Measurements from ENCODE around the gene JAZF1. TPM values are rescaled to one million over a fixed set of nuclear protein-coding genes. Genes with fewer than 3 reads are reported as not detected.
"Not testable (repeated sequence)": the region's sequence is repeated elsewhere in the genome, so short reads cannot be mapped to it uniquely, and the experiment has no call there.

The JAZF1 gene
- total RNA-seq, 2 experiments from 2014 or later = 2.8 to 3.3 TPM

DNA sequence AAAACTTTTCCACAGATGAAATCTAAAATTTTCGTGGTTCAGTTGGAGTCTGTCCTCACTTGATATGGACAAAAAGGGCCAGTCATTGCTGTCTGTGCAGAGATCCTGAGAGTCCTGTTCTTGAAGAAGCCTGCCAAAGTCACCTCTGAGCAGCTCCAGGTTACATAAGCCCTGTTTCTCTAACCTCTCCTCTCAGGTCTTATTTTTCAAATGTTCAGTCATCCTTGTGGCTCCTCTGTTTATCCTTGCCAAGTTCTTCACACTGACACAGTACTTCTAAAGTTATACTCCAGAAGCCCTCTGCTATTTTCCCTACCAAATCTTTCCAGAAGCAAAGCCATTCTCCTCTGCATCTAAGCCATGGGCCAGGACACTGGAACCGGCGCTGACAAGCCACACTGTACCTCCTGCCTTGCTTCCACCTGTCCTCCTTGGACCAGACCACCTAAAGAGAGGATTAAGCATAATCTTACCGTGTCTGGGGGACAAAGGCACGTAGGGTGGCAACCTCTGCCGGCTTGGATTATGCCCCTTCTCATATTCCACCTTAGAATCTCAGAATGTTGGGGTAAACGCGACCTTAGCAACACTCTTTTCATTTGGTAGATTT, 161.6 kb downstream of the JAZF1 start:
- POLR2A ChIA-PET = no interaction called here
- ATAC-seq (no peak), DNase-seq (no peak)
- Mint-ChIP-seq H3K36me3 (ENCODE audit: low read depth) (peaks cover 3% of the 10 kb centered on the region), H3K9me3 (ENCODE audit: insufficient read depth) (no peaks in the 10 kb centered on the region), H3K27me3 (ENCODE audit: low read depth) (no peaks in the 10 kb centered on the region), H3K27ac (no peak overlapping the region), H3K4me1 (ENCODE audit: low read depth) (no peaks in the 10 kb centered on the region), H3K4me3 (no peak overlapping the region)
- CTCF ChIA-PET = interaction anchor here (0.8 to 2.9 kb wide), 18 partner anchors 7 to 823 kb away, joined by 3 to 20 read pairs (median 6); partner anchors contain the start of gene HIBADH

DNA sequence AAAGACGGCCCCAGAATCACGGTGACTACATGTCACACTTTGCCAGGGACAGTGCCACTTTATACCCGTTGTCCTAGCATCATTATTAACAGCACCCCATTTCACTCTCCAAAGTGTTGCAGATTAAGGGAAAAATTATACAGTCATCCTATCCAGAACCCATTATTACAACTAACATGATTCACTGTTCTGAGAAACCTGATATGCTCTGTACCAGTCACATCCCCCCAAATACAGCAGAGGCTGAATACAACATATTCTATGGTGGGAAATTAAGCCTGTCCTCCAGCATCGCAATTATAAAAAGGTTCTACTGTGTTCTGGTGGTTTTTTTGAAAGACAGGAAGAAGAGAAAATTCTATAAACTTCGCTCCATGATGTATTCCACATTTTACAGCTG, 162.1 kb downstream of the JAZF1 start:
- H3K4me1 Mint-ChIP-seq (ENCODE audit: low read depth) = no peaks in the 10 kb centered on the region
- H3K27me3 Mint-ChIP-seq (ENCODE audit: low read depth) = no peaks in the 10 kb centered on the region
- no peak for DNase-seq
- no peak overlapping the region for H3K4me3 Mint-ChIP-seq
- ChIA-PET CTCF (interaction anchor here (1.6 to 2.9 kb wide), 2 partner anchors 13 to 356 kb away, joined by 4 to 19 read pairs; partner anchors contain the start of gene HIBADH), POLR2A (no interaction called here)
- no peak overlapping the region for H3K27ac Mint-ChIP-seq
- ATAC-seq = no peak
- H3K9me3 Mint-ChIP-seq (ENCODE audit: insufficient read depth) = no peaks in the 10 kb centered on the region
- peaks cover 3% of the 10 kb centered on the region for H3K36me3 Mint-ChIP-seq (ENCODE audit: low read depth)

DNA sequence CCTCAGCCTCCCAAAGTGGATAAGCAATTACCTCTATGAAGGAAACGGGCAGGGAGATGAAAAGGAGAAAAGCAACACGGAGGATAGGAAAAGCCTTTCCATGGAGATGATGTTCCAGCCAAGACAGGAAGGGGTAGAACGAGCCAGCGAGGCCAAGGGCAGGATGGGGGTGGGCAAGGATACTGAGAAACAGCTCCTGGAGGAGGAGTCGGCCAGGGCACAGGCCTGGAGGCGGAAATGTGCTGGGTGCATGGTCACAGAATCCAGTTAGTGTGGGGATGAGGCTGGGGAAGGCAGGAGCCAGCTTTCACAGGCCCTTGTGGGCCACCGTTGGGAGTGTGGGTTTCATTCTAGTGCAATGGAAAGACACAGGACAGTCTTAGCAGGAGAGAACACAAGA, 162.6 kb downstream of the JAZF1 start:
- Mint-ChIP-seq H3K36me3 (ENCODE audit: low read depth) (peaks cover 3% of the 10 kb centered on the region), H3K27ac (no peak overlapping the region), H3K4me3 (no peak overlapping the region), H3K27me3 (ENCODE audit: low read depth) (no peaks in the 10 kb centered on the region), H3K4me1 (ENCODE audit: low read depth) (no peaks in the 10 kb centered on the region), H3K9me3 (ENCODE audit: insufficient read depth) (no peaks in the 10 kb centered on the region)
- ChIA-PET POLR2A (no interaction called here), CTCF (no interaction called here)
- no peak for ATAC-seq
- no peak for DNase-seq

DNA sequence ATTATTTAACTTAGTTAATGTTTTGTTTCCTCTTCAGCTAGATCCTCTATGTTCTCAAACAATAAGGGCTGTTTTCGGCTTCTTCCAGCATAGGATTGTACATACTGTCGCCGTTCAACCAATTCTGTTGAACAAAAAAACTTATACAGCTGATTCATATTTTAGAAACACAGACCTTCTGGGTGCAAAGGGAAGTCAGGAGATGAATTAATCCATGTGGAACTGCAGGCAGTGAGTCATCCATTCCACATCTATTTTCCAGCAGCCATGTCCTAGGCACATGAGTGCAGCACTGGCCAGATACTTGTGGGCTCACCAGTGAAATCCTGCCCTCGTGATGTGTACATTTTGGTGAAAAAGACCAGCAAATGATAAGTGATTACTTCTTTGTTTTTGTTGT, 163.2 kb downstream of the JAZF1 start:
- Mint-ChIP-seq H3K27ac (no peak overlapping the region), H3K27me3 (ENCODE audit: low read depth) (no peaks in the 10 kb centered on the region), H3K4me3 (no peak overlapping the region), H3K9me3 (ENCODE audit: insufficient read depth) (no peaks in the 10 kb centered on the region), H3K4me1 (ENCODE audit: low read depth) (no peaks in the 10 kb centered on the region), H3K36me3 (ENCODE audit: low read depth) (peaks cover 3% of the 10 kb centered on the region)
- no peak for DNase-seq
- CTCF ChIA-PET = no interaction called here
- POLR2A ChIA-PET = no interaction called here
- ATAC-seq = no peak

DNA sequence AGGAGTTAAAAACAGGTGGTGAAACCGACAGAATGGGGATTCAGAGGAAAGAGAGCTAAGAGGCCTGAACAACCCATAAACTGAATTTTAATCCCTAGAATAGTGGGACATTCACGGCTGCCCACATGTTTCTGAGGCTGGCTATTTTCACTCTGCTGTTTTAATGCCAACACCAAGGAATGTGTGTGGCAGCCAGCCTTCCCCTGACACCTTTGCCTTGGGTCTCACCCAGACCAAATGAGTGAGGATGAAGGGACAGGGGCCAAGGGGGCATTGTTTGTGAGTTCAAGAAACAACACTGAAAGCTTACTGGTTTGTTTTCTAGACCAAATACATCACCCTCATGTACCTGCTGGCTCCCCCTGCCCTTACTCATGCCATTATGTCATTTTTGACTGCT, 164.3 kb downstream of the JAZF1 start:
- ChIA-PET POLR2A (no interaction called here), CTCF (no interaction called here)
- Mint-ChIP-seq H3K9me3 (ENCODE audit: insufficient read depth) (no peaks in the 10 kb centered on the region), H3K4me1 (ENCODE audit: low read depth) (no peaks in the 10 kb centered on the region), H3K36me3 (ENCODE audit: low read depth) (peaks cover 3% of the 10 kb centered on the region), H3K27ac (no peak overlapping the region), H3K27me3 (ENCODE audit: low read depth) (no peaks in the 10 kb centered on the region), H3K4me3 (no peak overlapping the region)
- no peak for ATAC-seq
- DNase-seq = no peak

DNA sequence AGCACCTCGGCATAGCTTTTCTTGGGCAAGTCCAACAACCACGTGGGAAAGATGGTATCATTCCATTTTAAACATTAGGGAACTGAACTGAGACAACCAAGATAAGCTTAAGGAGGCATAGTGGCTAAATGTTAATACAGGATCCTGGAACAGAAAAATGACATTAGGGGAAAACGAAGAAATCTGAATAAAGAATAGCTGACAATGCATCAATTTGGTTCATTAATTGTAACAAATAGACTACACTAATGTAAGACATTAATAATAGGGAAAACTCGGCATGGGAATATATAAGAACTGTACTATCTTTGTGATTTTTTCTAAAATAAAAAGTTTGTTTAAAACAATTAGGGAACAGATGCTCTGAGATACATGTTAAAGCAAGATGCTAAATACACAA, 165.4 kb downstream of the JAZF1 start:
- Mint-ChIP-seq H3K4me1 (ENCODE audit: low read depth) (no peaks in the 10 kb centered on the region), H3K27me3 (ENCODE audit: low read depth) (no peaks in the 10 kb centered on the region), H3K4me3 (no peak overlapping the region), H3K36me3 (ENCODE audit: low read depth) (peaks cover 3% of the 10 kb centered on the region), H3K9me3 (ENCODE audit: insufficient read depth) (no peaks in the 10 kb centered on the region), H3K27ac (no peak overlapping the region)
- ChIA-PET POLR2A (interaction anchor here (0.7 kb wide), 1 partner anchor 35 kb away, joined by 3 read pairs; no protein-coding TSS in a partner anchor), CTCF (interaction anchor here (0.8 kb wide), 1 partner anchor 46 kb away, joined by 4 read pairs; no protein-coding TSS in a partner anchor)
- DNase-seq = no peak
- ATAC-seq = no peak

DNA sequence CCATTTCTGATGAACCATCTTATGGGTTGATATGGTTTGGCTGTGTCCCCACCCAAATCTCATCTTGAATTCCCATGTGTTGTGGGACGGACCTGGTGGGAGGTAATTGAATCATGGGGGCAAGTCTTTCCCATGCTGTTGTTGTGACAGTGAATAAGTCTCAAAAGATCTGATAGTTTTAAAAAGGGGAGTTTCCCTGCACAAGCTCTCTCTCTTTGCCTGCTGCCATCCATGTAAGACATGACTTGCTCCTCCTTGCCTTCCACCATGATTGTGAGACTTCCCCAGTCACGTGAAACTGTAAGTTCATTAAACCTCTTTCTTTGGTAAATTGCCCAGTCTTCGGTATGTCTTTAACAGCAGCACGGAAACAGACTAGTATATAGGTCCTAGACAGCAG, 166.3 kb downstream of the JAZF1 start:
- H3K9me3 Mint-ChIP-seq (ENCODE audit: insufficient read depth); H3K4me3 Mint-ChIP-seq; DNase-seq; CTCF ChIA-PET; H3K27ac Mint-ChIP-seq; H3K4me1 Mint-ChIP-seq (ENCODE audit: low read depth); ATAC-seq; H3K36me3 Mint-ChIP-seq (ENCODE audit: low read depth); H3K27me3 Mint-ChIP-seq (ENCODE audit: low read depth): not testable (repeated sequence)
- POLR2A ChIA-PET = interaction anchor here (0.7 kb wide), 1 partner anchor 34 kb away, joined by 3 read pairs; no protein-coding TSS in a partner anchor

DNA sequence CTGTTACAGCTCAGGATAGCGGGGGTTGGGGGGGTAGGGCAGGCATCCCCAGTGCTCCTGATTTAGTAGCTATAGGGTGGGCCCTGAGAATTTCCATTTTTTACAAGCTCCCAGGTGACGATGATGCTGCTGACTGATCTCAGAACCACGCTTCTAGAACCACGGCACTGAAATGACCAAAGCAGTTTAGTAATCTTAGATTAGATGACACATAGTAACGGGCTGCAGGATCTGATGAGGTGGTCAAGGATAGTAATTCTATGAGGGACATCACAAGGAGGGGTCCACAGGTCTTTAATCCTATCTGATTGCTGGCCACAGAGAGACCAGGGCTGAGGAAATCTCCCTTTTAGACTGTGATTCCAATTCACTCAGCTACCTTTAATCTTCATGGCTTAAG, 167.2 kb downstream of the JAZF1 start:
- Mint-ChIP-seq H3K27ac (no peak overlapping the region), H3K36me3 (ENCODE audit: low read depth) (peaks cover 3% of the 10 kb centered on the region), H3K9me3 (ENCODE audit: insufficient read depth) (no peaks in the 10 kb centered on the region), H3K4me3 (no peak overlapping the region), H3K4me1 (ENCODE audit: low read depth) (no peaks in the 10 kb centered on the region), H3K27me3 (ENCODE audit: low read depth) (no peaks in the 10 kb centered on the region)
- ChIA-PET POLR2A (no interaction called here), CTCF (no interaction called here)
- ATAC-seq = no peak
- no peak for DNase-seq

DNA sequence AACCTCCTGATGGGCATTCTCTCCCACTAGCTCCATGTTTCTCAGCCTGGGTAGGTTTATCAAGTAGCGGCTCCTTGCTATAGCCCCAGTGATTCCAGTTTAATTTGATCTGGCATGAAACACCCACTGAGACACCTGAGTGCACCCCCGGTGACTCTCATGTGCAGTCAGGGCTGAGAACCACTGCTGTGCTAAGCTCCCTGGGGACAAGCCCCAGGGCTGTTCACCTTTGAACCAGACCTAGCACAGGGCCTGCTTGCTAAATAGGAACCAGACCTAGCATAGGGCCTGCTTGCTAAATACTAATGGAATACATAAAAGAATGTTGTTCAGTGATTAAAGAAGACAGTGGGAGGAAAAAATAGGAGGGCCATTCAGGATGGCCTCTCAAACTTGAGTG, 167.6 kb downstream of the JAZF1 start:
- no peak overlapping the region for H3K27ac Mint-ChIP-seq
- DNase-seq = no peak

DNA sequence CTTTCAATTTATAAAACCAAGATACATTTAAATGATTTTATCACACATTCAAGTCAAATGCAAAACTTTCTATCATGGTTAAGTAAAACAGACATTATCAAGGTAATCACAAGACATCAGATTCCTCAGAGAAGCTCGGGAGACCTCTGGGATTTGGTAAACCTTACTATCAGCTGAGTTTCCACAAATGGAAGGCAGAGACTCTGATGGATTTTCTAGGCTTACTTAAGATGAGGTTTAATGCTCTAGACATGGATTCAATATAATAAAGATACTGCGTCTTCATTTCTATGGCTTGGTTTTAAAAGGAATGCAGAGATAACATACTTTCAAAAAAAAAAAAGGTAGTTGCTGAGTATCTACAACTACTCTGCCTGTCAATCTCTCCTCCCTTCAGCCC, 171.7 kb downstream of the JAZF1 start:
- no peak for DNase-seq
- Mint-ChIP-seq H3K4me3 (no peak overlapping the region), H3K27ac (no peak overlapping the region), H3K4me1 (ENCODE audit: low read depth) (peaks cover 9% of the 10 kb centered on the region), H3K36me3 (ENCODE audit: low read depth) (no peaks in the 10 kb centered on the region), H3K9me3 (ENCODE audit: insufficient read depth) (no peaks in the 10 kb centered on the region), H3K27me3 (ENCODE audit: low read depth) (no peaks in the 10 kb centered on the region)
- ATAC-seq = no peak
- POLR2A ChIA-PET = no interaction called here
- CTCF ChIA-PET = interaction anchor here (1.4 kb wide), 1 partner anchor 11 kb away, joined by 7 read pairs; no protein-coding TSS in a partner anchor

More for the DNA sequence above, 167.6 kb downstream of the JAZF1 start:
- POLR2A ChIA-PET = no interaction called here
- Mint-ChIP-seq H3K9me3 (ENCODE audit: insufficient read depth) (no peaks in the 10 kb centered on the region), H3K36me3 (ENCODE audit: low read depth) (peaks cover 3% of the 10 kb centered on the region), H3K4me3 (no peak overlapping the region), H3K4me1 (ENCODE audit: low read depth) (no peaks in the 10 kb centered on the region), H3K27me3 (ENCODE audit: low read depth) (no peaks in the 10 kb centered on the region)
- CTCF ChIA-PET = no interaction called here
- no peak for ATAC-seq

DNA sequence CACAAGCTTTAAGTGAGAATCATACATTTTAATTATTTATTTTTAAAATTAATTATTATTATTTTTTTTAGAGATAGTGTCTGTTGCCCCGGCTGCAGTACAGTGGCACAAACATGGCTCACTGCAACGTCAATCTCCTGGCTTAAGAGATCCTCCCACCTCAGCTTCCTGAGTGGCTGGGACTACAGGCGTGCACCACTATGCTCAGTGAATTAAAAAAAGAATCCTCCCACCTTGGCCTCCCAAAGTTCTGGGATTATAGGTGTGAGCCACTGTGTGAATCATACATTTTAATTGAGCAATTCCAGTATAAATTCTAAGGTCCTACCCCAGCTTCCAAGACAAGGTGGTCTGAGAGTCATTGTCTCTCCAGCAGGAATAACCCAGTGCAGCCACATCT, 172.4 kb downstream of the JAZF1 start:
- H3K27ac Mint-ChIP-seq = no peak overlapping the region
- ChIA-PET CTCF (interaction anchor here (1.4 kb wide), 1 partner anchor 12 kb away, joined by 7 read pairs; no protein-coding TSS in a partner anchor), POLR2A (no interaction called here)
- H3K4me3 Mint-ChIP-seq = no peak overlapping the region
- H3K4me1 Mint-ChIP-seq (ENCODE audit: low read depth) = peaks cover 9% of the 10 kb centered on the region
- no peaks in the 10 kb centered on the region for H3K36me3 Mint-ChIP-seq (ENCODE audit: low read depth)
- H3K27me3 Mint-ChIP-seq (ENCODE audit: low read depth) = no peaks in the 10 kb centered on the region
- DNase-seq (no peak), ATAC-seq (no peak)
- H3K9me3 Mint-ChIP-seq (ENCODE audit: insufficient read depth) = no peaks in the 10 kb centered on the region

DNA sequence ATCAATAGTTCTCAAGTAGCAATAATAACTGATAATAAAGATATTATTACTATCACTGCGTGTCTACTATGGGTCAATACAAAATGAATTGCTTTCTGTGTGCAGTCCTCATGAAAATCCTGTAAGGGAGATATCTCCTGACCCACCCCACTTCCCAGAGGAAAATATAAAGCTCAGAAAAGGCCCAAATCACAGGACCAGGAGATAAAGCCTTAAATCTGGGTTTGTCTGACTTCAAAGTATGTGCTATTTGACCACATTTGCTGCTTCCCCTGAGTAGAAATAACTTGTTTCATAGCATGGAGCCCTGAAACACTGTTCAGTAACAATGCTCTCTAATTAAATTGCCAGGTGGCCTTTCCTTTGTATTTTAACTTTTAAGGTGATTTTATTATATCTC, 174.1 kb downstream of the JAZF1 start:
- Mint-ChIP-seq H3K27ac (no peak overlapping the region), H3K27me3 (ENCODE audit: low read depth) (no peaks in the 10 kb centered on the region), H3K9me3 (ENCODE audit: insufficient read depth) (no peaks in the 10 kb centered on the region), H3K36me3 (ENCODE audit: low read depth) (no peaks in the 10 kb centered on the region), H3K4me1 (ENCODE audit: low read depth) (peaks cover 9% of the 10 kb centered on the region), H3K4me3 (no peak overlapping the region)
- ChIA-PET POLR2A (no interaction called here), CTCF (interaction anchor here (4.6 kb wide), 1 partner anchor 13 kb away, joined by 19 read pairs; no protein-coding TSS in a partner anchor)
- DNase-seq = no peak
- no peak for ATAC-seq

DNA sequence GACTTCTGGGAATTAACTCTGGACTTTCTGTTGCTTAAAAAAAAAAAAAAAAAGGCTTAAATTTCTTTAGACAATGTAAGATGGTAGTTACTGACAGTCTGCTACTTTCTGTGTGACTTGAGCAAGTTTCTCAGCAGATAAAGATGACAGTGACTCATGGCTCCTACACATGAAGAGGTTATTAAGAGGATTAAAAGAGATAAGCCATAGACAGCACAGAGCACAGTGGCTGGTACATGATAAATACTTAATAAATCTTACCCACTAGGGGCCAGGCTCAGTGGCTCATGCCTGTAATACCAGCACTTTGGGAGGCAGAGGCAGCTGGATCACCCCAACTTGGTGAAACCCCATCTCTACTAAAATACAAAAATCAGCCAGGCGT, 174.8 kb downstream of the JAZF1 start:
- ATAC-seq (no peak), DNase-seq (no peak)
- H3K27ac Mint-ChIP-seq = no peak overlapping the region
- ChIA-PET POLR2A (no interaction called here), CTCF (interaction anchor here (4.6 kb wide), 1 partner anchor 14 kb away, joined by 19 read pairs; no protein-coding TSS in a partner anchor)
- H3K9me3 Mint-ChIP-seq (ENCODE audit: insufficient read depth) = no peaks in the 10 kb centered on the region
- H3K4me1 Mint-ChIP-seq (ENCODE audit: low read depth) = peaks cover 9% of the 10 kb centered on the region
- H3K27me3 Mint-ChIP-seq (ENCODE audit: low read depth) = no peaks in the 10 kb centered on the region
- no peaks in the 10 kb centered on the region for H3K36me3 Mint-ChIP-seq (ENCODE audit: low read depth)
- H3K4me3 Mint-ChIP-seq = no peak overlapping the region
